Measurements from ENCODE around the gene TACC3.
A peak's percentile ranks its signal among the peaks of the same experiment; 100 is the strongest.
"Not testable (repeated sequence)": the region's sequence is repeated elsewhere in the genome, so short reads cannot be mapped to it uniquely, and the experiment has no call there.

TACC3 gene

GRCh38 chr4:1721003-1721665 lies at the start of gene TACC3, which contains the start of gene TMEM129:
Gene TACC3 (plus strand): TSS chr4:1721521. CDS start chr4:1723422, 1,901 bp downstream.
Gene TMEM129 (minus strand): TSS chr4:1721323. CDS start chr4:1720837, 486 bp downstream.
- peak; percentile 95 for DNase-seq

DNA sequence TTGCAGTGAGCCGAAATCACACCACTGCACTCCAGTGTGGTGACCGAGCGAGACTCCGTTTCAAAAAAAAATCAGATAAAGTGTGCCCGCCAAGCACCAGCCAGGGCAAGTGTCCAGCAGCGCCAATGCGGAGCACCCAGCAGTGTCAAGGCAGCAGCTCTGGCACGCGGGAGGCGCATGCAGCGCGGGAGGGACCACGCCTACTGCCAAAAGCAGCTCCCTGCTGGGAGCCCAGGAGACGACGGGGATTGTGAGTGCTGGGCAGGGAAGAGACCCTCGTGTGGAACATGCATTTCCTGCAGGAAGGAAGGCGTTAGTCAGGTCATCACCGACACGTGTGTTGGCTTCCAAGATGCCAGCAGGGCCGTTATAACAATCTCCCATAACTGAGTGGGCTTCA lies 47.6 kb upstream of the TACC3 start:
- DNase-seq, result no peak

GRCh38 chr4:1674682-1675081 lies 46.6 kb upstream of the TACC3 start:
- no peak for DNase-seq

GRCh38 chr4:1675136-1675801 lies 46.1 kb upstream of the TACC3 start:
- no peak for DNase-seq

DNA sequence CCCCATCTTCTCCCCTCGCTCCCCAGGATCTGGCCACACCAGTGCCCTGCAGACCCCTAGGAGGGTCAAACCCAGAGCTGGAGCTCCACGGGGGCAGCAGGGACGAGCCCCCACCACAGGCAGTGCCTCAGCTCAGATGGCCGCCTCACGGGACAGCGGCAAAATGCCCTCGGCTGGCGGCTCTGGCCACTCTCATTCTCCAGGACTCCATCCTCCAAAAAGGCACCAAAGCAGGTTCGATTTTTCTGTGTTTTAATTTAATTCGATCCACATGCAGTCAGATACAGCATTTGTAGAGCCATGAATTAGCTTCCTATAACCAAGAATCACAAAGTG lies 45.6 kb upstream of the TACC3 start:
- no peak for DNase-seq

- no peak for DNase-seq
Observed at GRCh38 chr4:1676605-1677525, 44.5 kb upstream of the TACC3 start.

GRCh38 chr4:1678244-1678643 lies 43.1 kb upstream of the TACC3 start:
- DNase-seq, result no peak

DNA sequence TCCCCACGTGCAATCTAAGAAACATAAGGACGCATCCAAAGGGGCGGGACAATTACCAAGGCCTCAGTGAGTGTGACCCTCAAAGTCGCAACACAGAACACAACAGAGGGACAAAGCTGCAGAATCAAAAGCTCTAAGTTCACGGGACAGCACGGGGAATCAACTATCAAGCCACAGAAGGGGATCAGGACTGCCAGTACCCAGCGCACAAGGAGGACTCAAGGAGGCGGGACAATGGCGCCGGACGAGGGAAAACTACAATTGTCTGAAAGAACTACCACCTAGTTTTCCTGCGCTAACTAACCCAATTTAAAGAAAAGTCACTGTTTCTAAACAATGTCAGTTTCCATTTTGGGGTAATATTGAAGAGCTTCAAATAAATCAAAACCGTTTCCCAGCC lies 38.5 kb upstream of the TACC3 start:
- DNase-seq, result no peak

- DNase-seq, result peak; percentile 7
Observed at GRCh38 chr4:1683261-1683735, 38.0 kb upstream of the TACC3 start.

DNA sequence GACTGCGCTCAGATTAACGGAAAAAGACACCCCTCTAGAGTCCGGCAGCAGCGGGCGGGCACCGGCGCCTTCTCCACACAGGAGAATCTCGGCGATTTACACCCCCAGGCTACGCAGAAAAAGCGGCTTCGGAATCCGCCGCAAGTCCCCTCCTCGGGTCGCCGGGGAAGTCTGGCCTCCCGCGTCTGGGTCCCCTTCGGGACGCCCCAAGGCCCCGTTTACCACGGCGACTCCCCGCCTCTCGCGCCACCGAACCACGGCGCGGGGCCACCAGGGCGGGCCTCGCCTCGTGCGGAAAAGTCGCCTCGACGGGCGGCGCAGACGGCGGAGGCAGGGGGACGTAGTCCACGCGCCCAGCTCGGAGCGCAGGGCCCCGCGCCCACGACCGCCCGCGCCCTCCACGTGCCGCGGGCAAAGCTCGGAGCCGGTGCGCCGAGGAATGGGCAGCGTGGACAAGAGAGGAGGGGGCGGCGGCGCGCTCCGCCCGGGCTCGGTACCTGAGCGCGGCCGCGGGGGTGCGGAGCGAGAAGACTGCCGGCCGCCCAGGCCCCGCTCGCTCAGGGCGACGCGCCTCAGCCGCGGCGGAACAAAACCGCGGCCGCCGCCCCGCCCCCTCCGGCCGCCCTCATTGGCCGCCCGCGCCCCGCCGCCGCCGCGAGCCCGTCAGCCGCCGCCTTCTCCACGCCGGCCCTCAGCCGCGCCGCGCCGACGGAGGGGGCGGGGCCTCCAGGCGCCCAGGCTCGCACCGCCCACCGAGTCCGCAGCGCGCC lies 37.4 kb upstream of the TACC3 start, which contains the start of gene FAM53A:
TSS of gene FAM53A (minus strand) at position 578 of the 770 bp plus-strand sequence. CDS start 15,572 bp downstream, outside the sequence.
- peak; percentile 70 for DNase-seq

- no peak for DNase-seq
Observed at GRCh38 chr4:1684506-1685234, 36.7 kb upstream of the TACC3 start.

DNA sequence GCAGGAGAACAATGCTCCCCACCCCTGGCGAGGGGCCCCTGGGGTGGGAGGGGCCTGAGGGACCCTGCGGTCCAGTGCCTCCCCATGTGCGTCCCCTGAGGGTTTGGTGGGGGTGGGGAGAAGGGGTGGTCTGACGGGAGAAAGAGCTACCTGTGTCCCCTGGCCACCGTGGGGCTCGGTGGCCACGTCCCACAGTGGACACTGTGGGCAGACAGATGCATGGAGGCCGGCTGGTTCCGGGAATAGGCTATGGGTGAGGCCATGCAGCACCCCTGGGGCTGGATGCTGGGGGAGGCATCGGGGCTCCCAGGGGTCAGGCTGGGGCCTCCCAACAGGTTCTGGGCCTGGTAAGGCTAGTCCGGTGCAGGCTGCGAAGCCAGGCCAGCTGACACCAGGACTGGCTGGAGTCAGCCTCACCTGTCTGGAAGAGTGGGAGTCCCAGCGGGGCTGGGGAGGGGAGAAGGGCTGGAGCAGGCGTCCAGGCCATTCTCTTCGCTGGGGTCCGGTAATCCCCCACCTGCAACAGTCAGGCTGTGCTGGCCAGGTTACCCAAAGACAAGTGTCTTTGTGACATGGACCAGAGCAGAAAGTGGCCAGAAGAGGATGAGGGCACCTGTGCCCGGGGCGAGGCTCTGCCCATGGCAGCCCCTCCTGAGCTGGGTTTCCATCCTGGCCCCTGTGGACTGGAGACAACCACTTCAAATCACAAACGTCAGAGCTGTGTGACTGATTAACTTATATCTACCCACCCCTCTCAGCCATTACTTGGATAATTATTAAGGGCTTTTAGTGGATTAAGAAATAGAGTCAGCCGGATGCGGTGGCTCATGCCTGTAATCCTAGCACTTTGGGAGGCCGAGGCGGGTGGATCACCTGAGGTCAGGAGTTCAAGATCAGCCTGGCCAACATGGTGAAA lies 35.8 kb upstream of the TACC3 start:
- DNase-seq, result no peak

DNA sequence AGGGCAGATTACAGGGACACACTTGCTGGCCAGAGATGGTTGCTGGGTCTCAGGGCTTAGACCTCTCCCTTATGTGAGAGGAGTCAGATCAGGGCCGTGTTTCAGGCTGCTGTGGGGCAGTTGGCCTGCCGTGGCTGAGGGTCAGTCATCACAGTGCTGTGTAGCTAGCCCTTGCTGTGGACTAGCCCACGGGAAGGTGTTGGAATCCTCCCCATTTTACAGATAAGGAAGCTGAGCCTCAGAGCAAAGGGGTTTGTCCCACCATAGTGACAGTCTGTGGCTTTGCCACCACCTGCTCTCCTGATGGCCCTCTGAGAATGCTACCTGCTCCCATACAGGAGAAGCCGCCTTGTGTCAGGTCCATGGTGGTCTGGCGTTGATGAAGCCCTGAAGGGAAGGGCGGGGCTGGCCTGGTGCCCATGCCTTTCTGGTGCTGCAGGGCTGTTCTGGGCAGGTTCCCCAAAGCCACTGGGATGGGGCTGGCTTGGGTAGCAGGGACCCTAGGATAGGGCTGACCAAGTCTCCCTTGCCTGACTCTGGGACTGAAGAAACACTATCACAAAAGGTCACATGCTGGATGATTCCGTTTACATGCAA lies 34.8 kb upstream of the TACC3 start:
- DNase-seq, result no peak

DNA sequence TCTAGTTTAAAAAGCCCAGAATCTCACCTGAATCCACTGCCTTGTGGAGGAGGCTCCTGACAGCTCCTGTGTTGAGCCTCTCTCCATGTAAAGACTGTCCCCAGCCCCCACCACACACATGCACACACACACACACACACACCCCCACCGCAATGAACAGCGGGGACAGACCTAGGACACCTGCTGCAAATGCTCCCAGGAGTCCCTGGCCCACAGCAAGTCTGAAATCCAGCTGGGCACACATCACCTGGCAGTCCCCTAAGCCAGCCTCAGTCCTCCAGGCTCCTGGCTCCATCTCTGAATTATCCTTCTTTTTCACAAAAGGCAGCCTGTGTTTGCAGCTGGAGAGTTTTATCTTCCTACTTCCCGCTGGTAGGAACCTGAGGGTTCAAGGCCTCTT lies 30.6 kb upstream of the TACC3 start:
- no peak for DNase-seq

- no peak for DNase-seq
Observed at GRCh38 chr4:1691737-1692373, 29.5 kb upstream of the TACC3 start.

DNA sequence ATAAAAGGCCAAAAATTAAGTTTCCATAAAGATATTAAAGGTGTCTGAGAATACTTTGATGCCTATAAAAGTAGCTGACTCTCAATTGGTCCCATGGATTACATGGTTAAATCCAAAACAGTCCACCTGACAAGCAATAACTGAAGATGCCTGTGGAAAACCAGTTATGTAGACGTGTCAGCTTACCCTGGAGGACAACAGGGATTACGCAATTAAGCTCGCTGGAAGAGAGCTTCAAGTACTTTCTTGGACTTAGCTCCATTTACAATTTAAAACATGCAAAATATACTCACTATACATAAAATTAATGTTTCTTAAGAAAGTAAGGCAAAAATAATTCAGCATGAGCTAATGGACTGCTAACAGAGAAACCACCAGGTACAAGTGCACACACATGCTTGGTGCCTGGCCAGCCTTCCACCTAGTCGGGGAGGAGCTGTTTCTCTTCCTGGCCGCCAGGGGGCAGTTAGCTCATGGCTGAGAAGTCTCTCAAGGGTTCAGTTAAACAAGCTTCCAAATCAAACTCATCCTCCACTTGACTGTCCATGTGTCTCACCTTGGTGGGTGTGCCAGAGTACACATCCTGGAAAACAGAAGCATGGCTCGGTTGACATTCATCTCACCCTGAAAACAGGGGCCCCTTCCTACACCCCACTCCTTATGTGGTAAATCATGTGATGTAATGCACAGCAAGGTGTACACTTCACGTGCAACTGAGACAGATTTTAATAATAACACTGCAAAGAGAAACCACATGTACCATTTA lies 28.0 kb upstream of the TACC3 start:
- peak; percentile 72 for DNase-seq

DNA sequence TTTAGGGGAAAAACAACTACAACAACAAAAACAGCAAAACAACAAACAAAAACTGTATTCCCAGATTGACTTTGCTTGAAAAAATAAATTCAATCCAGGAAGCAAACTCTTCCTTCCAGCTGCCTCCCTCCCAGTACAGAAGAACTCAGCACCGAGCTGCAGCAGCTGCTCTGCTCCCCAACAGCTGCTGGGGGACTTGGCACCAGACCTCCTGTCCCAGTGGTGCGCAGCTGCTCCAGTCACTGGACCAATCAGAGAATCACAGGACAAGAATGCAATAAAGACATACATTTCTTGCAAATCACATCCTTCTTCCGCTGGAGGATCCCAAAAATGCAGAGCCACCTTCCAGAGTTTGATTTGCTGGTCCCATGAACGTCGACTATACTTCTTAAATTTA lies 25.4 kb upstream of the TACC3 start:
- DNase-seq, result no peak

DNA sequence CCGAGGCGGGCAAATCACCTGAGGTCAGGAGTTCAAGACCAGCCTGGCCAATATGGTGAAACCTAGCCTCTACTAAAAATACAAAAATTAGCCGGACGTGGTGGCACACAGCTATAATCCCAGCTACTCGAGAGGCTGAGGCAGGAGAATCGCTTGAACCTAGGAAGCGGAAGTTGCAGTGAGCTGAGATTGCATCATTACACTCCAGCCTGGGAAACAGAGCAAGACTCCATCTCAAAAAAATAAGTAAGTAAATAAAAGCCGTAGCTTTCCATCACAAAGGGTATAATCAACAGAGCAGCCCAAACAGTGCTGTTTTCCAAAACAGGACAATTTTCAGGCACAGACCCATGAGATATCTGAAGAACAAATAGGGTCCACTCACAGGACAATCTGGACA lies 19.6 kb upstream of the TACC3 start:
- DNase-seq, result not testable (repeated sequence)

- no peak for DNase-seq
Observed at GRCh38 chr4:1703867-1704266, 17.5 kb upstream of the TACC3 start.
